ENCODE data around the gene AKR1D1.

Gene AKR1D1

DNA sequence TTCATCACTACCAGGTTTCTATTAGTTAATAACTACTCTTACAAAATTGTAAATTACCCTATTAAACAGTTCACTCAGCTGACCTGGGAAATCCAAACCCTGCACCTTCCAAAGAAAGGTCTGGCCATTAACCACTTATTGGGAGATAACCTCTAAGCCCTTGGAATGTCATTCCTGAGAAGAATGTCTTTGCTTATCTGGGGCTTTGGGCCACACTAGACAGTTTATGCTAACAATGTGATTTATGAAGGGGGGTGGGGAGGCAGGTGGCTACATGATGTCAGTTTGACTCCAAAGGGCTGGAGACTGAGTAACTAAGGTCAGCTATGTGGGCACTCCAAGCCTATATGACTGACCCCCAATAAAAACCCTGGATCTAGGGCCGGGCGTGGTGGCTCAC lies 50.7 kb downstream of the AKR1D1 start:
- in situ Hi-C loops (cut with HindIII; ENCODE audit: low sequenced_read_pairs), result no loop called here
- DNase-seq (ENCODE audit: low read depth), result no peak
- TF ChIP-seq, protein P1, sequence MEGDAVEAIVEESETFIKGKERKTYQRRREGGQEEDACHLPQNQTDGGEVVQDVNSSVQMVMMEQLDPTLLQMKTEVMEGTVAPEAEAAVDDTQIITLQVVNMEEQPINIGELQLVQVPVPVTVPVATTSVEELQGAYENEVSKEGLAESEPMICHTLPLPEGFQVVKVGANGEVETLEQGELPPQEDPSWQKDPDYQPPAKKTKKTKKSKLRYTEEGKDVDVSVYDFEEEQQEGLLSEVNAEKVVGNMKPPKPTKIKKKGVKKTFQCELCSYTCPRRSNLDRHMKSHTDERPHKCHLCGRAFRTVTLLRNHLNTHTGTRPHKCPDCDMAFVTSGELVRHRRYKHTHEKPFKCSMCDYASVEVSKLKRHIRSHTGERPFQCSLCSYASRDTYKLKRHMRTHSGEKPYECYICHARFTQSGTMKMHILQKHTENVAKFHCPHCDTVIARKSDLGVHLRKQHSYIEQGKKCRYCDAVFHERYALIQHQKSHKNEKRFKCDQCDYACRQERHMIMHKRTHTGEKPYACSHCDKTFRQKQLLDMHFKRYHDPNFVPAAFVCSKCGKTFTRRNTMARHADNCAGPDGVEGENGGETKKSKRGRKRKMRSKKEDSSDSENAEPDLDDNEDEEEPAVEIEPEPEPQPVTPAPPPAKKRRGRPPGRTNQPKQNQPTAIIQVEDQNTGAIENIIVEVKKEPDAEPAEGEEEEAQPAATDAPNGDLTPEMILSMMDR (IDR thresholded peaks at IDR 0.05; ENCODE audit: low read depth, low read length, missing control alignments), result no peak
- no peak overlapping the region for H3K4me3 ChIP-seq (ENCODE audit: low read depth, low read length)

DNA sequence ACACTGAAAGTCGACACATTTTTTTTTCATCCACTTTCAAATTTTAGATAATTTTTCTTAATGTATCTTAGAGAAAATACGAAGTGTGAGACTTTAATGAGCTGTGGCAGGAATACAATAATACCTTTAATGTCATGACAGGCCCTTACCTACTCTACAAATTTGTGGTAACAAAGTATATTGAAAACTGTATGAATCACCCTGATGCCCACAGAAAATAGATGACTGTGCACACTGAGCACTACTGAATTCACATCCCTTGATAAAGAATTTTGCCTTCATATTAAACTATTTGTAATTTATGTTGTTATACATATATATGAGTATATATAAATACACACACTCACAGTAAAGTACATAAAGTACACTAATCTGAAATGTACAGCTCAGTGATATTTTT lies 51.7 kb downstream of the AKR1D1 start:
- DNase-seq (ENCODE audit: low read depth), result no peak
- H3K4me3 ChIP-seq (ENCODE audit: low read depth, low read length), result no peak overlapping the region
- in situ Hi-C loops (cut with HindIII; ENCODE audit: low sequenced_read_pairs), result no loop called here
- TF ChIP-seq, protein P1 (IDR thresholded peaks at IDR 0.05; ENCODE audit: low read depth, low read length, missing control alignments), result no peak

GRCh38 chr7:138129551-138130165 lies 53.4 kb downstream of the AKR1D1 start:
- no peak for DNase-seq (ENCODE audit: low read depth)
- TF ChIP-seq, protein P1 (IDR thresholded peaks at IDR 0.05; ENCODE audit: low read depth, low read length, missing control alignments), result no peak
- in situ Hi-C loops (cut with HindIII; ENCODE audit: low sequenced_read_pairs), result no loop called here

GRCh38 chr7:138137423-138138171 lies 61.3 kb downstream of the AKR1D1 start:
- in situ Hi-C loops (cut with HindIII; ENCODE audit: low sequenced_read_pairs), result no loop called here
- DNase-seq (ENCODE audit: low read depth), result no peak
- TF ChIP-seq, protein P1 (IDR thresholded peaks at IDR 0.05; ENCODE audit: low read depth, low read length, missing control alignments), result no peak
- no peak overlapping the region for H3K4me3 ChIP-seq (ENCODE audit: low read depth, low read length)

More at GRCh38 chr7:138129551-138130165, 53.4 kb downstream of the AKR1D1 start:
- H3K4me3 ChIP-seq (ENCODE audit: low read depth, low read length), result no peak overlapping the region

DNA sequence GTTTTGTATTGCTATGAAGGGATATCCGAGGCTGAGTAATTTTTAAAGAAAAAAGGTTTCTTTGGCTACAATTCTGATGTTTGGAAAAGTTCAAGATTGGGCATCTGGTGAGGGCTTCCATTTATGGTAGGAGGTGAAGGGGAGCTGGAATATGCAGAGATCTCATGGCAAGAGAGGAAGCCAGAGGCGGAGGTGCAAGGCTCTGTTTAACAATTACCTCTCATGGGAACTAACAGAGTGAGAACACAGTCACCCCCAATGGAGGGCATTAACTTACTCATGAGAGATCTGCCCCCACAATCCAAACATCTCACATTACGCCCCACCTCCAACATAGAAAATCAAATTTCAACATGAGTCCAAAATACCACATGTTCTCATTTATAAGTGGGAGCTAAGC lies 62.0 kb downstream of the AKR1D1 start:
- in situ Hi-C loops (cut with HindIII; ENCODE audit: low sequenced_read_pairs), result no loop called here
- H3K4me3 ChIP-seq (ENCODE audit: low read depth, low read length), result no peak overlapping the region
- DNase-seq (ENCODE audit: low read depth), result no peak
- TF ChIP-seq, protein P1 (IDR thresholded peaks at IDR 0.05; ENCODE audit: low read depth, low read length, missing control alignments), result no peak

- no peak overlapping the region for H3K4me3 ChIP-seq (ENCODE audit: low read depth, low read length)
- in situ Hi-C loops (cut with HindIII; ENCODE audit: low sequenced_read_pairs), result no loop called here
- TF ChIP-seq, protein P1 (IDR thresholded peaks at IDR 0.05; ENCODE audit: low read depth, low read length, missing control alignments), result no peak
- no peak for DNase-seq (ENCODE audit: low read depth)
Measured at GRCh38 chr7:138142583-138143201, 66.4 kb downstream of the AKR1D1 start.

Measured in astrocyte of the cerebellum (primary cell).